Ovary (tissue), 3 donors: ENCODE results near the gene ZNF385D.

ENCODE experiments used
- EP300 ChIP-seq: sonication (generic); formaldehyde crosslinking; IDR thresholded peaks from one replicate; pipeline ENCODE4 v1.6.1; 2017; ENCODE audit warnings: antibody characterized with exemption
- POLR2A ChIP-seq: fragments of 450-650 bp; IDR thresholded peaks from one replicate; pipeline ENCODE4 v1.6.1; 2017; ENCODE audit warnings: antibody characterized with exemption, mild to moderate bottlenecking, moderate library complexity
- TF ChIP-seq, protein P1 (sequence below), 3 donors: fragments of 450-650 bp in 2 of 3; fragments of 200-600 bp in 1 of 3; IDR thresholded peaks; one replicate each; pipeline versions ENCODE4 v1.5.1 to v1.8.0; 2016 to 2022; ENCODE audit warnings: antibody characterized with exemption in 3 of 3, mild to moderate bottlenecking in 1 of 3
- donor health status: DM: no; HTN: no; CAD: no.

DNA sequence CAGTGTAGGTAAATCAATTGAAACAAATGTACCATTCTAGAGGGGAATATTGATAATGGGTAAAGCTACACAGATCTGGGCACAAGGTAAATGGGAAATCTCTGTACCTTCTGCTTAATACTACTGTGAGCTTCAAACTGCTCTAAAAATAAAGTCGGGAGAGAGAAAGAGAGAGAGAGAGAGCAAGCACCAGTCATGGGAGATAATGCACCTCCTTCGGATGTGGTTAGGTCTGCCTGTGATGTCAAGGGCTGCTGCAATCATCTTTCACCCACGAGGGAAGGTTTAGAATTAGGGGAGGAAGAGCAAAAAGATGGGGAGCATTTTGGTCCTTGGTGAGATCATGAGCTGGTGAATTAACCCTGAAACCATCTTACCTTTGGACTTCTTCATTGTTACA lies 219.1 kb downstream of the ZNF385D start:
- TF ChIP-seq, protein P1, sequence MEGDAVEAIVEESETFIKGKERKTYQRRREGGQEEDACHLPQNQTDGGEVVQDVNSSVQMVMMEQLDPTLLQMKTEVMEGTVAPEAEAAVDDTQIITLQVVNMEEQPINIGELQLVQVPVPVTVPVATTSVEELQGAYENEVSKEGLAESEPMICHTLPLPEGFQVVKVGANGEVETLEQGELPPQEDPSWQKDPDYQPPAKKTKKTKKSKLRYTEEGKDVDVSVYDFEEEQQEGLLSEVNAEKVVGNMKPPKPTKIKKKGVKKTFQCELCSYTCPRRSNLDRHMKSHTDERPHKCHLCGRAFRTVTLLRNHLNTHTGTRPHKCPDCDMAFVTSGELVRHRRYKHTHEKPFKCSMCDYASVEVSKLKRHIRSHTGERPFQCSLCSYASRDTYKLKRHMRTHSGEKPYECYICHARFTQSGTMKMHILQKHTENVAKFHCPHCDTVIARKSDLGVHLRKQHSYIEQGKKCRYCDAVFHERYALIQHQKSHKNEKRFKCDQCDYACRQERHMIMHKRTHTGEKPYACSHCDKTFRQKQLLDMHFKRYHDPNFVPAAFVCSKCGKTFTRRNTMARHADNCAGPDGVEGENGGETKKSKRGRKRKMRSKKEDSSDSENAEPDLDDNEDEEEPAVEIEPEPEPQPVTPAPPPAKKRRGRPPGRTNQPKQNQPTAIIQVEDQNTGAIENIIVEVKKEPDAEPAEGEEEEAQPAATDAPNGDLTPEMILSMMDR (IDR thresholded peaks at IDR 0.05): no peak
- no peak for TF ChIP-seq POLR2A
- TF ChIP-seq EP300: no peak
